IgD-negative memory B cell (primary cell): ENCODE measurements around the gene PTK6. TPM values are rescaled to one million over a fixed set of nuclear protein-coding genes. Genes with fewer than 3 reads are reported as not detected.

Experiments
- H3K27ac Mint-ChIP-seq, 3 donors: one replicate each; pipeline ENCODE4 v1.8.0; 2020 to 2022; ENCODE audit warnings: mild to moderate bottlenecking in 3 of 3, mixed read lengths in 3 of 3, moderate library complexity in 1 of 3
- H3K27me3 Mint-ChIP-seq: one replicate; pipeline ENCODE4 v1.8.0; 2021; ENCODE audit warnings: mixed read lengths
- H3K36me3 Mint-ChIP-seq: one replicate; pipeline ENCODE4 v1.8.0; 2020; ENCODE audit warnings: mild to moderate bottlenecking, mixed read lengths
- H3K4me1 Mint-ChIP-seq, 3 donors: one replicate each; pipeline ENCODE4 v1.8.0; 2020 to 2022; ENCODE audit warnings: mixed read lengths in 3 of 3, mild to moderate bottlenecking in 1 of 3
- H3K4me3 Mint-ChIP-seq, 4 donors: one replicate each; pipeline ENCODE4 v1.8.0; 2020 to 2022; ENCODE audit warnings: mild to moderate bottlenecking in 4 of 4, mixed read lengths in 4 of 4, moderate library complexity in 3 of 4
- H3K9me3 Mint-ChIP-seq, 3 donors: one replicate each; pipeline ENCODE4 v1.8.0; 2020 to 2021; ENCODE audit warnings: mixed read lengths in 3 of 3, mild to moderate bottlenecking in 1 of 3
- polyA plus RNA-seq: library from polyadenylated mRNA; unstranded; fragments of 300-500 nt; fragmentation: Illumina TruSeq; gene quantifications from one replicate; pipeline ENCODE4 v1.2.3, GENCODE V29; 2021

The PTK6 gene
- polyA plus RNA-seq, 1 donor from 2014 or later, result 1.3 TPM

DNA sequence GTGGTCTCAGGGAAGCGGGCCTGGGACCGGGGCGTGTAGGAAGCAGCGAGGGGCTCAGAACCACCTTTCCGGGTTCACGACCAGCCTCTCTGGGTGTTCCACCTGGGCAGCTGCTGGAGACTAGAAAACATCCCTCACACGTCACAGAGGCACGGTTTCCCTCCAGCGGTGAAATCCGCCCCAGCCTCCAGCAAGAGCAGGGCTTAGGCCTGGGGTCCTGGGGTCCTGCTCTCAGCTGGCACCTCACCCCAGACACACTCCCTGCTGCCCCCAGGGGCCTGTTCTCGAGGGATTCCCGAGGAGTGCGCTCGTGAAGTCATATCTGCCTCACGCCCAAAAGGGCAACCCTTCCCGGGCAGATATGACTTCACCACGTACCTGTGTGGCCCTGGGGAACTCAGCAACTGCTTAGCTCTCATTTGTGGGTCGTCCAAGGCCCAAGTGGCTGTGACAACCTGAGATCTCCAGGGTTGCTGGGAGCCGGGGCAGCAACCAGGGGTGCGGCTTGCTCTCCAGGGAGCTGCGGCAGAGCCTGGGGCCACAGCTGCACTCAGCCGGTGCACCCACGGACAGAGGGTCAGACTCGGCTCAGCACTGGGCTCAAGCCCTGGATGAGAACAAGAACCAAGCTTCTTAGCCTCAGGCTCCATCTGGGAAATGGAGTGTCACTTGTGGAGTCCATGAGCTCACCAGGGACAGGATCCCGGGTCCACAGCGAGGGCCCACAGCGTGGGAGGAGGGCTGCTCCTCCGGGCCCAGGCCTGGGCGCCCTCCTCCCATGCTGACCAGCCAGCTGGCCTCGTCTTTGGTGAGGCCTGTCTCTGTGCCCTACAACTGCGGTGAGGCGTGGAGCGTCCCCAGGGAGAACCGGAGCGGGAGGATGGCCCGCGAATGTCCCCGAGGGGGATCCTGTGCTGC, 17.4 kb upstream of the PTK6 start:
- H3K4me3 Mint-ChIP-seq, result peak overlapping the region; percentile 83 to 95 (median 94)
- no peaks in the 10 kb centered on the region for H3K27me3 Mint-ChIP-seq
- H3K27ac Mint-ChIP-seq, result peak overlapping the region; percentile 88 to 100 (median 95)
- peaks cover 3% of the 10 kb centered on the region for H3K36me3 Mint-ChIP-seq
- no peaks in the 10 kb centered on the region for H3K9me3 Mint-ChIP-seq
- H3K4me1 Mint-ChIP-seq, result peaks cover 10 to 28% (median 13%) of the 10 kb centered on the region in 3 donors

- Mint-ChIP-seq H3K27ac (peak within 1 kb of the TSS; percentile 98 to 100 (median 98)), H3K9me3 (no peaks in the 10 kb centered on the region), H3K27me3 (peaks cover 2% of the 10 kb centered on the region), H3K4me1 (peaks cover 10 to 31% (median 15%) of the 10 kb centered on the region in 3 donors), H3K4me3 (peak within 1 kb of the TSS; percentile 83 to 95 (median 94)), H3K36me3 (peaks cover 1% of the 10 kb centered on the region)
These were observed 16.7 kb upstream of the PTK6 start, which contains the start of gene FNDC11 for GRCh38 chr20:63553933-63554290. FNDC11 (plus strand) TSS chr20:63554159; CDS start chr20:63555664, 1,505 bp downstream.

DNA sequence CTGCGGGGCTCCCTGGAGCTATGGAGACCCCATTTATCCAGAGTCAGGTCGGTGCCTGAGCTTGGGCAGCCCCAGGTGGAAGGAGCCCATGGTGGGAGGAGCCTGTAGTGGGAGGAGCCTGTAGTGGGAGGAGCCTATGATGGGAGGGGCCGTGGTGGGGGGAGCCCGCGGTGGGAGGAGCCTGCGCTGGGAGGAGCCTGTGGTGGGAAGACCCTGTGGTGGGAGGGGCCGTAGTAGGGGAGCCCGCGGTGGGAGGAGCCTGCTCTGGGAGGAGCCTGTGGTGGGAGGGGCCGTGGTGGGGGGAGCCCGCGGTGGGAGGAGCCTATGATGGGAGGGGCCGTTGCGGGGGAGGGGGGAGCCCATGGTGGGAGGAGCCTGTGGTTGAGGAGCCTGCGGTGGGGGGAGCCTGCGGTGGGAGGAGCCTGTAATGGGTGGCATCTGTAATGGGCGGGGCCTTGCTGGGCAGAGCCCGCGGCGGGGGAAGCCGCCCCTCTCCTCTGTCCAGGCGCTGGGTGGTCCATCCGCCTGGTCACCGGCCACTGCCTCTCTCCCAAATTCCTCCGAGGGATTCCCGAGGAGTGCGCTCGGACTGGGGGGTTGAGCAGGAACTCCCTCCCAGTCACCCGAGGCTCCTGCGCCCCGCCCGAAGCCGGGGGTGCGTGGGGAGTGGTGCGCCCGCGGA, 16.2 kb upstream of the PTK6 start:
- peaks cover 5% of the 10 kb centered on the region for H3K27me3 Mint-ChIP-seq
- peaks cover 10 to 31% (median 17%) of the 10 kb centered on the region in 3 donors for H3K4me1 Mint-ChIP-seq
- H3K36me3 Mint-ChIP-seq, result peaks cover 1% of the 10 kb centered on the region
- H3K4me3 Mint-ChIP-seq, result peak overlapping the region; percentile 83 to 95 (median 86)
- no peaks in the 10 kb centered on the region for H3K9me3 Mint-ChIP-seq
- H3K27ac Mint-ChIP-seq, result peak overlapping the region; percentile 98 to 100 (median 98)

GRCh38 chr20:63552481-63553249, 15.5 kb upstream of the PTK6 start:
- H3K27me3 Mint-ChIP-seq, result peaks cover 5% of the 10 kb centered on the region
- no peaks in the 10 kb centered on the region for H3K9me3 Mint-ChIP-seq
- peaks cover 10 to 31% (median 17%) of the 10 kb centered on the region in 3 donors for H3K4me1 Mint-ChIP-seq
- peaks cover 1% of the 10 kb centered on the region for H3K36me3 Mint-ChIP-seq
- peak overlapping the region; percentile 98 to 100 (median 98) for H3K27ac Mint-ChIP-seq
- H3K4me3 Mint-ChIP-seq, result peak overlapping the region; percentile 59 to 95 (median 86)

DNA sequence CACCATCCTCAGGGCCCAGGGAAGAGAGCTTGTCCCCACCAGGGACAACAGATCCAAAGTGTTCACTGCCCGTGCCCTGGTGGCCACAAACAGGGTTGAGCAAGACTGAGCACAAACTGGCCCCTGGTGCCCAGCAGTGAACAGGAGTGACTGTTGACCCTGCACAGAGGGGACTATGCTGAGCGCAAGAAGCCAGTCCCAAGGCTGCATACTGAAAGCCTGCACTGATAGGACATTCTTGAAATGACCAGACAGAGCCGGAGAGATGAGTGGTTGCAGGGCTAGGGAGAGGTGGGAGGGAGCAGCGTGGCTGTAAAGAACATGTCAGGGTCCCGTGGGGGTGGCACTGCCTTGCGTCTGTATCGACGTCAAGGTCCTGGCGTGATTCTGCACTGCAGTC, 13.9 kb upstream of the PTK6 start:
- H3K4me1 Mint-ChIP-seq, result peaks cover 11 to 29% (median 19%) of the 10 kb centered on the region in 3 donors
- peak overlapping the region in 2 of 3 donors; percentile 50 to 100 for H3K27ac Mint-ChIP-seq
- no peaks in the 10 kb centered on the region for H3K9me3 Mint-ChIP-seq
- H3K36me3 Mint-ChIP-seq, result peaks cover 1% of the 10 kb centered on the region
- H3K27me3 Mint-ChIP-seq, result peaks cover 8% of the 10 kb centered on the region
- peak overlapping the region in 1 of 4 donors; percentile 7 for H3K4me3 Mint-ChIP-seq

DNA sequence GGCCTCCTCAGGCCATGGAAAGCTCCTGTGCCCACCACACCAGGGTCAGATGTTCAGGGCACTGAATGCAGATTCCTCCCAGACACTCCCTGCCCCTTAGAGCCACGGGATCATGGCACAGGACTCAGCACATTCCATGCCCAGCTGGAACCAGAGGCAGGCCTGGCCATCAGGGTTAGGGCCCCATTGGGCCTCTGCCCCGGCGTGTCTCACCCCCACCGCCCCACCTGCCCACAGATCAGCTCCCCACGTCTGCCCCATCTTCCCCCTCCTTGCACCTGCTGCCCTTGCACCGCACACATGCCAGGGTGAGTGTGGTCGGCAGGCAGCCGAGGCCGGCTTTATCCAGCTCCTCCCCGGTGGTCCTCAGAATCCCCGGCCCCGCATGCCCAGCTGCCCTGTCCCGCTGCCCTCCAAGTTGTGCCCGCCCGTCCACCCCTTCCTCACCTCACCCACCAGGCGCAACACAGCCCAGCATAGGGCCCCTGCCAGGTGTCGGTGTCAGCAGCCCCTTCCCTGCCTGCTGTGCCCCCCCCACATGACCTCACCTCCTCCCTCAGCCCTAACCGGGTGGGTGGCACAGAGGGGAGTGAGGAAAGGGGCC, 12.6 kb upstream of the PTK6 start:
- H3K27ac Mint-ChIP-seq, result peak overlapping the region in 1 of 3 donors; percentile 67
- H3K27me3 Mint-ChIP-seq, result peaks cover 8% of the 10 kb centered on the region
- H3K4me3 Mint-ChIP-seq, result peak overlapping the region in 1 of 4 donors; percentile 72
- H3K4me1 Mint-ChIP-seq, result peaks cover 19 to 38% (median 29%) of the 10 kb centered on the region in 3 donors
- peaks cover 1% of the 10 kb centered on the region for H3K36me3 Mint-ChIP-seq
- H3K9me3 Mint-ChIP-seq, result no peaks in the 10 kb centered on the region

DNA sequence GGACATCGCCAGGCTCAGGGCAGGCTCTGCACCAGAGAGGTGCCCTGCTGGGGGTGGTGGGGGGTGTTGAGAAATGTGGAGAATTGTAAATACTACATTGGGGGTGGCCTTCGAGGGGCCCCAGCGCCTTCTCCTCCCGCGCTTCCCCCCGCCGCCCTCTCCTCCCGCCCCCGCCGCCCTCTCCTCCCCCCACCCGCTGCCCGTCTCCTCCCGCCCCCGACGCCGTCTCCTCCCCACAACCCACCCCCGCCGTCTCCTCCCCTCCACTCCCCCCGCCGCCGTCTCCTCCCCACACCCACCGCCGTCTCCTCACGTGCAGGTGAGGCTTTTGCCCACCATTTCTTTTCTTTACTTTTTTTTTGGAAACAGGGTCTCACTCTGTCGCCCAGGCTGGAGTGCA, 11.8 kb upstream of the PTK6 start:
- Mint-ChIP-seq H3K27ac (peak overlapping the region in 2 of 3 donors; percentile 43 to 67), H3K27me3 (peaks cover 8% of the 10 kb centered on the region), H3K9me3 (no peaks in the 10 kb centered on the region), H3K36me3 (peaks cover 1% of the 10 kb centered on the region), H3K4me3 (peak overlapping the region in 1 of 4 donors; percentile 67), H3K4me1 (peaks cover 21 to 31% (median 27%) of the 10 kb centered on the region in 3 donors)

GRCh38 chr20:63548542-63548941, 11.4 kb upstream of the PTK6 start:
- H3K27ac Mint-ChIP-seq, result peak overlapping the region in 2 of 3 donors; percentile 43 to 65
- H3K4me1 Mint-ChIP-seq, result peaks cover 24 to 31% (median 30%) of the 10 kb centered on the region in 3 donors
- H3K9me3 Mint-ChIP-seq, result no peaks in the 10 kb centered on the region
- H3K36me3 Mint-ChIP-seq, result peaks cover 4% of the 10 kb centered on the region
- peak overlapping the region in 1 of 4 donors; percentile 67 for H3K4me3 Mint-ChIP-seq
- peaks cover 11% of the 10 kb centered on the region for H3K27me3 Mint-ChIP-seq

DNA sequence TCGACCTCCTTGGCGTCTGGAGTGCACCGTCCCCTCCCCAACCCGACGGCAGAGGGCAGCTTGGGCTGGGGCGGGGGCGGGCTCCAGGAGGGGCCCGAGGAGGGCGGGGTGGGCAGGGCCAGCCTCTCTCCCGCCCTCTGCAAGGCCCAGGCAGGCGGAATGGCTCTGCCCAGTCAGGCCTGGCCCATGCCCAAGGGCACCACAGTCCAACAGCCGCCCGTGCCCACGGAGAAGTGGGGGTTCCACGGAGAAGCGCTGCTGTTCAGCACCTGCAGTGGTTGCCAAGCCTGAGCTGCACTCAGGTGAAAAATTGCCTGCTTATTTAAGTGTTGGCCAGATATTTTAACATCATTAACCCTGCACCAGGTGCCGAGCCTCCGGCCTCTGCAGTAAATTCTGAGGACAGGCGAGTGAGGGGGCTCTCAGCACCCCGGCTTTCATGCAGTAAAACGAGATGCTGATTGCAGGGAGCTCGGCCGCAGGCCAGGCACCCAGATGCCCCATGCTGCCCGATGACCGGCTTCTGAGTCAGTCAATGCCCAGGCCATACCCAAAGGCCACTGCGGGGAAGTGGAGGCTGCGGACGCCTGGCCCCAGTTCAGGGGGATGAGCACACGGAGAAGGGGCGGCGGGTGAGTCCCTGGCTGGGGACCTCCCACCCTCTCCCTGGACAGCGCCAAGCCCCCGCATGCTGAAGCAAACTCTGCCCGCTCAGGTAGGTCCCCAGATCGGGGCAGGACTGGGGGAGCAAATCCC, 10.7 kb upstream of the PTK6 start, which contains the start of gene SRMS:
SRMS (minus strand) TSS at position 25 of the 756 bp plus-strand sequence. CDS start 286 bp downstream, outside the sequence.
- no peaks in the 10 kb centered on the region for H3K9me3 Mint-ChIP-seq
- H3K4me3 Mint-ChIP-seq, result peak within 1 kb of the TSS in 1 of 4 donors; percentile 67
- peaks cover 23 to 31% (median 29%) of the 10 kb centered on the region in 3 donors for H3K4me1 Mint-ChIP-seq
- peak within 1 kb of the TSS in 2 of 3 donors; percentile 43 to 65 for H3K27ac Mint-ChIP-seq
- peaks cover 11% of the 10 kb centered on the region for H3K27me3 Mint-ChIP-seq
- H3K36me3 Mint-ChIP-seq, result peaks cover 4% of the 10 kb centered on the region

DNA sequence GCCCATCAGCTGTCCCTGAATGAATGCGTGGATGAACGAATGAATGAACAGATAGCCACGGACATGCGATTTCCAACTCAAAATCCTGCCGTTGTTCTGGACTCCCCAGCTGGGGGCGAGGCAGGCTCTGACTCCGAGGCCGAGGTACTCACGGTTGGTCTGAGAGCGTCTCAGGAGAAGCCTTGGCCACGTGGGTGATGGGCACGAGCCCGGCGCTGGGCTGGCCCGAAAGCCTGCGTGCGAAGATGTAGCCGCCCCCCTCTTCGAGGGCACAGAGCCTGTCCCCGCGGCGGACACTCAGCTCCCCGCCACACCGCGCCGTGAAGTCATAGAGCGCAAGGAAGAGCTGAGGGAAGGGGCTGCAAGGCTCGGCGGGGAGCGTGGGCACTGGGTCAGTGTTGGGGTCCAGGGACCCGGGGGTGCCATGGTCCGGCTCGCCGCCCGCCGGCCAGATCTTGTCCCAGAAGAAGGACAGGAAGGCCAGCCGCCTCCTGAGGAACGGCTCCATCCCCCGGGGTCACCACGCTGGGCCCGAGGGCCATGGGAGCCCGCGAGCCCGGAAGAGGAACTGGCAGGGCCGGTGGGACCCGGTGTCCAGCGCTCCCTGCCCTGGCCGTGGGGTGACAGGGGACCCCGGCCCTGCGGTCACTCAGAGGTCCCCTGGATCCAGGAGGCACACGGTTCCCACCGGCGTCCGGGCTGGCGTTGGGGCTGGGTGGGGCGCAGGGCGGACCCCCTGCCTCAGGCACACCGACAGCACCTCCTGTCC, 10.0 kb upstream of the PTK6 start:
- Mint-ChIP-seq H3K4me1 (peaks cover 20 to 30% (median 21%) of the 10 kb centered on the region in 3 donors), H3K27ac (no peak overlapping the region), H3K36me3 (peaks cover 4% of the 10 kb centered on the region), H3K9me3 (no peaks in the 10 kb centered on the region), H3K27me3 (peaks cover 12% of the 10 kb centered on the region), H3K4me3 (peak overlapping the region in 1 of 4 donors; percentile 36)

- Mint-ChIP-seq H3K9me3 (no peaks in the 10 kb centered on the region), H3K27ac (peak overlapping the region in 2 of 3 donors; percentile 23 to 92), H3K4me1 (peaks cover 19 to 31% (median 21%) of the 10 kb centered on the region in 3 donors), H3K36me3 (peaks cover 4% of the 10 kb centered on the region), H3K27me3 (peaks cover 12% of the 10 kb centered on the region), H3K4me3 (peak overlapping the region in 1 of 4 donors; percentile 79)
These were observed 9.2 kb upstream of the PTK6 start for GRCh38 chr20:63546256-63546955.

GRCh38 chr20:63545814-63546213, 8.6 kb upstream of the PTK6 start:
- Mint-ChIP-seq H3K9me3 (no peaks in the 10 kb centered on the region), H3K4me3 (peak overlapping the region in 2 of 4 donors; percentile 69 to 79), H3K36me3 (peaks cover 4% of the 10 kb centered on the region), H3K27me3 (peaks cover 12% of the 10 kb centered on the region), H3K27ac (peak overlapping the region in 2 of 3 donors; percentile 90 to 92), H3K4me1 (peaks cover 14 to 28% (median 21%) of the 10 kb centered on the region in 3 donors)
